ENCODE measurements around the gene PAPSS2. TPM values are rescaled to one million over a fixed set of nuclear protein-coding genes. Genes with fewer than 3 reads are reported as not detected.

The PAPSS2 gene
- total RNA-seq, 1 experiment from 2014 or later = 22.1 TPM

DNA sequence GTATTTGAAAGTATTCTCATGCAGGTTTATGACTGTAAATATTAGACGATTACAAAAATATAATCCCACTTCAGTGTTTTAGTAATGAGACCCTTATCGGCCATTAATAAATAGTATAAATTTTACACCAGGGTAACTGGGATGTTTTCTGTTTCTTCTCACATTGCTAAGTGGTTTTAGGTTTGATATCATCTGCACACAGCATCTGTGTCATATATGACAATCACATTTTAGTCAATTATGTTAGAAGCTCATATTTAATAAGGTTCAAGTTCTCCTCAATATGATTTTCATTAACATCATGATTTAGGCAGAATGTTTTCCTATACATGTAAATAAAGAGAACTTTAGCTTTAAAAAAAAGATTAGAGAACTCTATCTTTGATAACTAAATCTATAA is 91.6 kb downstream of the PAPSS2 start (continued):
- TF ChIP-seq, protein P1, sequence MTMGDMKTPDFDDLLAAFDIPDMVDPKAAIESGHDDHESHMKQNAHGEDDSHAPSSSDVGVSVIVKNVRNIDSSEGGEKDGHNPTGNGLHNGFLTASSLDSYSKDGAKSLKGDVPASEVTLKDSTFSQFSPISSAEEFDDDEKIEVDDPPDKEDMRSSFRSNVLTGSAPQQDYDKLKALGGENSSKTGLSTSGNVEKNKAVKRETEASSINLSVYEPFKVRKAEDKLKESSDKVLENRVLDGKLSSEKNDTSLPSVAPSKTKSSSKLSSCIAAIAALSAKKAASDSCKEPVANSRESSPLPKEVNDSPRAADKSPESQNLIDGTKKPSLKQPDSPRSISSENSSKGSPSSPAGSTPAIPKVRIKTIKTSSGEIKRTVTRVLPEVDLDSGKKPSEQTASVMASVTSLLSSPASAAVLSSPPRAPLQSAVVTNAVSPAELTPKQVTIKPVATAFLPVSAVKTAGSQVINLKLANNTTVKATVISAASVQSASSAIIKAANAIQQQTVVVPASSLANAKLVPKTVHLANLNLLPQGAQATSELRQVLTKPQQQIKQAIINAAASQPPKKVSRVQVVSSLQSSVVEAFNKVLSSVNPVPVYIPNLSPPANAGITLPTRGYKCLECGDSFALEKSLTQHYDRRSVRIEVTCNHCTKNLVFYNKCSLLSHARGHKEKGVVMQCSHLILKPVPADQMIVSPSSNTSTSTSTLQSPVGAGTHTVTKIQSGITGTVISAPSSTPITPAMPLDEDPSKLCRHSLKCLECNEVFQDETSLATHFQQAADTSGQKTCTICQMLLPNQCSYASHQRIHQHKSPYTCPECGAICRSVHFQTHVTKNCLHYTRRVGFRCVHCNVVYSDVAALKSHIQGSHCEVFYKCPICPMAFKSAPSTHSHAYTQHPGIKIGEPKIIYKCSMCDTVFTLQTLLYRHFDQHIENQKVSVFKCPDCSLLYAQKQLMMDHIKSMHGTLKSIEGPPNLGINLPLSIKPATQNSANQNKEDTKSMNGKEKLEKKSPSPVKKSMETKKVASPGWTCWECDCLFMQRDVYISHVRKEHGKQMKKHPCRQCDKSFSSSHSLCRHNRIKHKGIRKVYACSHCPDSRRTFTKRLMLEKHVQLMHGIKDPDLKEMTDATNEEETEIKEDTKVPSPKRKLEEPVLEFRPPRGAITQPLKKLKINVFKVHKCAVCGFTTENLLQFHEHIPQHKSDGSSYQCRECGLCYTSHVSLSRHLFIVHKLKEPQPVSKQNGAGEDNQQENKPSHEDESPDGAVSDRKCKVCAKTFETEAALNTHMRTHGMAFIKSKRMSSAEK (CRISPR knock-in tag; IDR thresholded peaks at IDR 0.05; ENCODE audit: borderline replicate concordance) = no peak
- TF ChIP-seq CREB1 (CRISPR knock-in tag; IDR thresholded peaks at IDR 0.05) = no peak
- no peak for TF ChIP-seq TEAD4 (CRISPR knock-in tag; IDR thresholded peaks at IDR 0.05)
- TF ChIP-seq MXD4 (CRISPR knock-in tag; IDR thresholded peaks at IDR 0.05; ENCODE audit: borderline replicate concordance) = no peak
- TF ChIP-seq ATF1 (CRISPR knock-in tag; IDR thresholded peaks at IDR 0.05) = no peak
- no peak for TF ChIP-seq ZNF263 (CRISPR knock-in tag; IDR thresholded peaks at IDR 0.05; ENCODE audit: low read depth)

- no peak overlapping the region for H3K4me3 Mint-ChIP-seq
- no peaks in the 10 kb centered on the region for H3K27me3 Mint-ChIP-seq (ENCODE audit: low read depth)
- ATAC-seq = no peak
- H3K4me1 Mint-ChIP-seq = peaks cover 22% of the 10 kb centered on the region
- DNase-seq (ENCODE audit: low spot score) = no peak
- TF ChIP-seq EMX1 (CRISPR knock-in tag; IDR thresholded peaks at IDR 0.05) (no peak), GABPB1 (CRISPR knock-in tag; IDR thresholded peaks at IDR 0.05) (no peak), SMAD4 (CRISPR knock-in tag; IDR thresholded peaks at IDR 0.05) (no peak), NFE2L1 (CRISPR knock-in tag; IDR thresholded peaks at IDR 0.05) (no peak), RORB (CRISPR knock-in tag; IDR thresholded peaks at IDR 0.05) (no peak), CREM (CRISPR knock-in tag; IDR thresholded peaks at IDR 0.05) (no peak), STAT6 (CRISPR knock-in tag; conservative IDR thresholded peaks at IDR 0.05; ENCODE audit: low read depth) (no peak), SMAD3 (CRISPR knock-in tag; IDR thresholded peaks at IDR 0.05; ENCODE audit: borderline replicate concordance) (no peak), KAT7 (CRISPR knock-in tag; IDR thresholded peaks at IDR 0.05; ENCODE audit: borderline replicate concordance) (no peak), ZNF671 (CRISPR knock-in tag; IDR thresholded peaks at IDR 0.05) (no peak), NFYB (CRISPR knock-in tag; conservative IDR thresholded peaks at IDR 0.05; ENCODE audit: low read depth) (no peak), GRHL2 (CRISPR knock-in tag; IDR thresholded peaks at IDR 0.05; ENCODE audit: insufficient replicate concordance, severe bottlenecking) (no peak)
- TF ChIP-seq, protein P2, sequence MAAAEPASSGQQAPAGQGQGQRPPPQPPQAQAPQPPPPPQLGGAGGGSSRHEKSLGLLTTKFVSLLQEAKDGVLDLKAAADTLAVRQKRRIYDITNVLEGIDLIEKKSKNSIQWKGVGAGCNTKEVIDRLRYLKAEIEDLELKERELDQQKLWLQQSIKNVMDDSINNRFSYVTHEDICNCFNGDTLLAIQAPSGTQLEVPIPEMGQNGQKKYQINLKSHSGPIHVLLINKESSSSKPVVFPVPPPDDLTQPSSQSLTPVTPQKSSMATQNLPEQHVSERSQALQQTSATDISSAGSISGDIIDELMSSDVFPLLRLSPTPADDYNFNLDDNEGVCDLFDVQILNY (CRISPR knock-in tag; IDR thresholded peaks at IDR 0.05) = no peak
- TF ChIP-seq, protein P3, sequence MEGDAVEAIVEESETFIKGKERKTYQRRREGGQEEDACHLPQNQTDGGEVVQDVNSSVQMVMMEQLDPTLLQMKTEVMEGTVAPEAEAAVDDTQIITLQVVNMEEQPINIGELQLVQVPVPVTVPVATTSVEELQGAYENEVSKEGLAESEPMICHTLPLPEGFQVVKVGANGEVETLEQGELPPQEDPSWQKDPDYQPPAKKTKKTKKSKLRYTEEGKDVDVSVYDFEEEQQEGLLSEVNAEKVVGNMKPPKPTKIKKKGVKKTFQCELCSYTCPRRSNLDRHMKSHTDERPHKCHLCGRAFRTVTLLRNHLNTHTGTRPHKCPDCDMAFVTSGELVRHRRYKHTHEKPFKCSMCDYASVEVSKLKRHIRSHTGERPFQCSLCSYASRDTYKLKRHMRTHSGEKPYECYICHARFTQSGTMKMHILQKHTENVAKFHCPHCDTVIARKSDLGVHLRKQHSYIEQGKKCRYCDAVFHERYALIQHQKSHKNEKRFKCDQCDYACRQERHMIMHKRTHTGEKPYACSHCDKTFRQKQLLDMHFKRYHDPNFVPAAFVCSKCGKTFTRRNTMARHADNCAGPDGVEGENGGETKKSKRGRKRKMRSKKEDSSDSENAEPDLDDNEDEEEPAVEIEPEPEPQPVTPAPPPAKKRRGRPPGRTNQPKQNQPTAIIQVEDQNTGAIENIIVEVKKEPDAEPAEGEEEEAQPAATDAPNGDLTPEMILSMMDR (IDR thresholded peaks at IDR 0.05) = no peak
- TF ChIP-seq, protein P4, sequence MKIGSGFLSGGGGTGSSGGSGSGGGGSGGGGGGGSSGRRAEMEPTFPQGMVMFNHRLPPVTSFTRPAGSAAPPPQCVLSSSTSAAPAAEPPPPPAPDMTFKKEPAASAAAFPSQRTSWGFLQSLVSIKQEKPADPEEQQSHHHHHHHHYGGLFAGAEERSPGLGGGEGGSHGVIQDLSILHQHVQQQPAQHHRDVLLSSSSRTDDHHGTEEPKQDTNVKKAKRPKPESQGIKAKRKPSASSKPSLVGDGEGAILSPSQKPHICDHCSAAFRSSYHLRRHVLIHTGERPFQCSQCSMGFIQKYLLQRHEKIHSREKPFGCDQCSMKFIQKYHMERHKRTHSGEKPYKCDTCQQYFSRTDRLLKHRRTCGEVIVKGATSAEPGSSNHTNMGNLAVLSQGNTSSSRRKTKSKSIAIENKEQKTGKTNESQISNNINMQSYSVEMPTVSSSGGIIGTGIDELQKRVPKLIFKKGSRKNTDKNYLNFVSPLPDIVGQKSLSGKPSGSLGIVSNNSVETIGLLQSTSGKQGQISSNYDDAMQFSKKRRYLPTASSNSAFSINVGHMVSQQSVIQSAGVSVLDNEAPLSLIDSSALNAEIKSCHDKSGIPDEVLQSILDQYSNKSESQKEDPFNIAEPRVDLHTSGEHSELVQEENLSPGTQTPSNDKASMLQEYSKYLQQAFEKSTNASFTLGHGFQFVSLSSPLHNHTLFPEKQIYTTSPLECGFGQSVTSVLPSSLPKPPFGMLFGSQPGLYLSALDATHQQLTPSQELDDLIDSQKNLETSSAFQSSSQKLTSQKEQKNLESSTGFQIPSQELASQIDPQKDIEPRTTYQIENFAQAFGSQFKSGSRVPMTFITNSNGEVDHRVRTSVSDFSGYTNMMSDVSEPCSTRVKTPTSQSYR (CRISPR knock-in tag; IDR thresholded peaks at IDR 0.05) = no peak
- no peak overlapping the region for H3K27ac Mint-ChIP-seq
- ChIA-PET CTCF (no interaction called here), POLR2A (no interaction called here)
- H3K9me3 Mint-ChIP-seq = peaks cover 4% of the 10 kb centered on the region
- H3K36me3 Mint-ChIP-seq = peaks cover 26% of the 10 kb centered on the region
These were observed 92.9 kb downstream of the PAPSS2 start for GRCh38 chr10:87752566-87752965.

Data from WTC11 (cell line).